ENCODE measurements around the gene ZNF577.
"Not testable (repeated sequence)": the region's sequence is repeated elsewhere in the genome, so short reads cannot be mapped to it uniquely, and the experiment has no call there.

Gene ZNF577

GRCh38 chr19:51887522-51888498, at the start of gene ZNF577:
TSS of gene ZNF577 (minus strand) at chr19:51887951. CDS start at chr19:51880382, 7,569 bp downstream.
- no peak for DNase-seq

DNA sequence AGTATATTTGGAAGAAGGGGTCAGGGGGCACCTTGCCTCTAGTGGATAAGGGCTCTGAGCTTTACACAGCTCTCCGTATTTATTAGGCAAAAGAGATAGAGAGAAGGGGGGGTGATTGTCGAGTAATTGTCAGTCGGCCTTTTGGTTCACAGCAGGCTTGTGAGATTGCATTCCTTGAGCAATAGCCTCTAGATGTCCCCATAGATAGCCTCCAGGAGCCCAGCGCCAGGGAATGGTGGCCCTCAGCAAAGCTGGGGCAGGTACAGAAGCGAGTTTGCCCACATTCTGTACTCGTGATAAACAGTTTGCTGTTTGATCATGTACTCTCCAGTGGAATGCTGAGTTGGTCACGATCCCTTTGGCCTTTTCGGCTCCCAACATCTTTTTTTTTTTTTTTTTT, 44.2 kb upstream of the ZNF577 start:
- DNase-seq, result no peak

- no peak for DNase-seq
These were observed 40.1 kb upstream of the ZNF577 start for GRCh38 chr19:51927859-51928258.

DNA sequence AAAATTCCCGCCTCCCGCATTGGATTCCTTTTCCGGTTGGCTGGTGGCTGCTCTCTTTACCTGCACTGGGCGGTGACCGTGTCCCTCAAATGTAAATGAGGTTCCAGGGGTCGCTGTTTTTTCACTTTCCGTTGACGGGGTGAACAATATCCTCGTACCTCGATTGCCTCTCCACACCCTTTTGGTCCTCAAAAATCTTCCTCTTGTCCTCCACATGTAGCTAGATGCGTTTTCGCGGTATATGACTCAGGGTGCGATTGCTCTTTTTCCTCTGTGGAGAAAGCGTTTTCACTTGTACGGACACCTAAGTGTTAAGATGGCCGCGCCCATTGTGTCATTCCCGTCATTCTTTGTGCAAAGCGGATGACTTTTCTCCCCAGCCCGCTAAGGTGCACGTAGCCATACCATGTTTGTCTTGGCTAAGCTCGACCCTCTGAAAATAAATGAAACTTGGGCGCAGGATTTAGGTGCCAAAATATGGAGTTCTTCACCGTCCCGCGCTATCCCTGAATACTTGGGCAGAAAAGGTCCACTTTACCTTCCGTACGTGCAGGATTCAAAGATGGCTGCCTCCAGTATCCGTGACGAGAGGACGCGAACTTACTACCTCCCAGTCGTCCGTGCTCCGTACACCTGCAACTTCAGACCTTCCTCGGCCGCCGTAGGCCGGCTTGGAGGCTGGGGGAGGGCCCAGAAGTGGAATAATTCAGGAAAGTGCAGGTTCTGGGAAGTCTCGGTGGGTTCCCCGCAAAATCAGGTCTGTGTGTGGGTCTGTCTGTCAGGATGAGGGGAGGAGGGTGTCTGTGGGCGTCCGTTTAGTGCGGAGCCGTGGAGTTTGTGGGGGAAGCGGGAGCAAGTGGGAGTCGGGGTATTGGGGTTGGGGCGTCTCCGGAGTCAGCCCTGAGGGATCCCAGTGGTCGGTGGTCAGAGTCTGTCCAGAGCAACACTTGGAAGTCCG, 39.3 kb upstream of the ZNF577 start, which contains the start of gene ZNF613:
Gene ZNF613 (plus strand): TSS at position 689 of the 958 bp plus-strand sequence. CDS start 8,749 bp downstream, outside the sequence.
- DNase-seq, result peak; percentile 93 to 97 (median 97)

- no peak for DNase-seq
These were observed 38.7 kb upstream of the ZNF577 start for GRCh38 chr19:51926426-51926783.

GRCh38 chr19:51921949-51922348, 34.2 kb upstream of the ZNF577 start:
- no peak for DNase-seq

GRCh38 chr19:51919606-51920005, 31.9 kb upstream of the ZNF577 start:
- no peak for DNase-seq

- no peak for DNase-seq
These were observed 28.4 kb upstream of the ZNF577 start for GRCh38 chr19:51916167-51916566.

DNA sequence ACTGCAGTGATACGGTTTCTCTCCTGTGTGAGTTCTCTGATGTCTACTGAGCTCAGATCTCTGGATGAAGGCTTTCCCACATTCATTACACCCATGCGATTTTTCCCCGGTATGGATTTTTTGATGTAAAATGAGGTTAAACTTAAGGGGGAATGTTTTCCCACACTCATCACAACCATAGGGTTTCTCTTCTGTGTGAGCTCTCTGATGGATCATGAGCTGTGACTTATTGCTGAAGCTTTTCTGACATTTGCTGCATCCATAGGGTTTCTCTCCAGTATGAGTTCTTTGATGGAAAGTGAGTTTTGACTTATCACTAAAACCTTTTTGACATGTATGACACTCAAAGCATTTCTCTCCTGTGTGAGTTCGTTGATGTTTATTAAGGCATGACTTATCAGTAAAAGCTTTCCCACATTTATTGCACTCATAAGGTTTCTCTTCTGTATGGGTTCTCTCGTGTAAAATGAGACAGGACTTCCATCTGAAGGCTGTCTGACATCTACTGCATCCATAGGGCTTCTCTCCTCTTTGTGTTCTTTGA, 27.6 kb upstream of the ZNF577 start:
- DNase-seq, result no peak

DNA sequence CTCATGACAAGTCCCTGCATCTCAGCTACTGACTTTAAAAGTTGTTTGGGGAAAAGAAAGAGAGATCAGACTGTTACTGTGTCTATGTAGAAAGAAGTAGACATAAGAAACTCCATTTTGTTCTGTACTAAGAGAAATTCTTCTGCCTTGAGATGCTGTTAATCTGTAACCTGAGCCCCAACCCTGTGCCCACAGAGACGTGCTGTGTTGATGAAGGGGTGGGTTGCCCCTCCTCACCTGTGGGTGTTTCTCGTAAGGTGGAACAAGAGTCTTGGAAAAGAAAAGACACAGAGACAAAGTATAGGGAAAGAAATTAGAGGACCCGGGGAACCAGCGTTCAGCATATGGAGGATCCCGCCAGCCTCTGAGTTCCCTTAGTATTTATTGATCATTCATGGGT, 20.2 kb upstream of the ZNF577 start:
- not testable (repeated sequence) for DNase-seq

- not testable (repeated sequence) for DNase-seq
These were observed 18.4 kb upstream of the ZNF577 start for GRCh38 chr19:51906108-51906507.

- not testable (repeated sequence) for DNase-seq
These were observed 17.9 kb upstream of the ZNF577 start for GRCh38 chr19:51905639-51906038.

DNA sequence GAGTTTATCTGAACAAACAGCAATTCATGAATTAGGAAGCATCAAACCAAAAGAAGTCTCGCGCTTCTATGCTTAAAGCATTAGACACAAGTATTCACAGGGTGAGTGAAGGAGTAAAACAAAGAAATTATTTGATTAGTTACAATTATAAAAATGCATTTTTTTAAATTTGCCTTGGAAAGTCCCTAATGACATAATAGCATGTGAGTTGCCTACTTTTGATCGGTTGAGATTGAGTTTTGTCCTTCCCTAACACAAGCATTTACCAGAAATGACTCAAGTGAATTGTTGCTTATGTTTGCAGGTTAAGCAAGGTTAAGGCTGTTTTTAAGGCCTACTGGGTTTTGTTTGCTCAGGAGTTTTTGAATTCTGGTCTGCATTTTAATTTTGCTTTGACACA, 17.5 kb upstream of the ZNF577 start:
- no peak for DNase-seq

DNA sequence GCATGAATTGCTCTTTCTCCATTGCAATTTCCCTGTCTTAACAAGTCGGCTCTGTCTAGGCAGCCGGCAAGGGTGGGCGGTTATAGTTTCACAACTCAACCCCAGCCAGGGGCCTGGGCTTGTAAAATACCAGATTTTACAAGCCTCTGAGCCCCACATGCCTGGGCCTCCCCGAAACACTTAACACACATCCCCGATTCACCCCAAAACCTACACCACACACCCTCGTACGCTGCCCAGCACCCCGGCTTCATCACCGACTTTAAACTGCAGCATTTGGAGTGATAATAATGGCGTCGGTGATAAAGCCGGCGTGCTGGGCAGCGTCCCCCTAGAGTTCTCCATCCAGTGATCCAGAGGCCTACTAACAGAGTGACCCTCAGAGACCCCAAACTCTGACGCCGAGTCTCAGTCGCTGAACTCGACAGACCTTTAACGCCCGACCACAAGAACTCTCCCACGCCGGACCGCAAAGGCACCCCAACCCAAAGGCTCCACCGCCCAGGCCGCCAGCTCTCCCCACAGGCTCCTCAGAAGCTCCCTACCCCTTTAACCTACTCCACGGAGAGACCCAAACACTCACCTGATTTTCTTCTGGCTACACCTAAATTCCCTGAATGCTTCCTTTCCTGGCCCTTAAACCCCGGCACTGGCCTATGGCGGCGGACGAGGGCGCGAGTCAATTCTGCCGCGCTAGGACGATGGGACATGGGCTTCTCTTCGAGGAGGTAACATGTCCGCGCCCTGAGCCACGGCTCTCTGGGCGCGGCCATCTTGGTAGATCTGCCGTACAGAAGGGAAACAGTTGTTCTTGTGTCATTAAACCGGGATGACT, 16.8 kb upstream of the ZNF577 start, which contains the start of gene ZNF649:
Gene ZNF649 (minus strand): TSS at position 687 of the 835 bp plus-strand sequence. CDS start 4,910 bp downstream, outside the sequence.
- DNase-seq, result peak; percentile 84 to 91 (median 91)

DNA sequence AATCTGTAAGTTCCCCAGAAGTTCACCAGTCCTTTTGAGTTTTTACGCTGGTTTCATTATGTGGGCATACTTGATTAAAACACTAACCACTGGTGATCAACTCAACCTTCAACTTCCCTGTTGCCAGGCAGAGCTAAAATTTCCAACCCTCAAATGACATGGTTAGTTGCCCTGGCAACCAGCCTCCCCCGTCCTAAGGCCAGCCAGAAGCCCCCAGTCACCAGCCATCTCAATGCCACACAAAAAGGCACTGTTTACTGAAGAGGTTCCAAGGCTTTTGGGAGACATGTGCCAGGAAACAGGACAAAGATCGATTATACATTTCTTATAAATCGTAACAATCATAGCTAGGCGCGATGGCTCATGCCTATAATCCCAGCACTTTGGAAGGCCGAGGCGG, 15.4 kb upstream of the ZNF577 start:
- DNase-seq, result no peak

GRCh38 chr19:51901860-51902259, 14.1 kb upstream of the ZNF577 start:
- DNase-seq, result no peak

GRCh38 chr19:51891193-51891747, 3.5 kb upstream of the ZNF577 start:
- DNase-seq, result no peak

- no peak for DNase-seq
These were observed 2.2 kb upstream of the ZNF577 start for GRCh38 chr19:51889934-51890333.

GRCh38 chr19:51884713-51885112, 3.0 kb downstream of the ZNF577 start:
- DNase-seq, result no peak

DNA sequence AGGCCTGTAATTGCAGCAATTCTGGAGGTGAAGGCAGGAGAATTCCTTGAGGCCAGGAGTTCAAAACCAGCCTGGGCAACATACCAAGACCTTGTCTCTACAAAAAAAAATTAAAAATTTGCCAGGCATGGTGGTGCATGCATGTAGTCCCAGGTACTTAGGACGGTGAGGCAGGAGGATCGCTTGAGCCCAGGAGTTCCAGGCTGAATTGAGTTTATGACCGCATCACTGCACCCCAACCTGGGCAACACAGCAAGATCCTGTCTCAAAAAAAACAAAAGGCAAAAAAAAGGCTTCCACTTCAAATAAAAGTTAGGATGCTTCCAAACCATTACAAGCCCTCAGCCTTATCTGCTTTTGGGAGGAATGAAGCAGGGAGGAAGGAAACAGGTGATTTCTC, 5.2 kb downstream of the ZNF577 start:
- DNase-seq, result no peak

DNA sequence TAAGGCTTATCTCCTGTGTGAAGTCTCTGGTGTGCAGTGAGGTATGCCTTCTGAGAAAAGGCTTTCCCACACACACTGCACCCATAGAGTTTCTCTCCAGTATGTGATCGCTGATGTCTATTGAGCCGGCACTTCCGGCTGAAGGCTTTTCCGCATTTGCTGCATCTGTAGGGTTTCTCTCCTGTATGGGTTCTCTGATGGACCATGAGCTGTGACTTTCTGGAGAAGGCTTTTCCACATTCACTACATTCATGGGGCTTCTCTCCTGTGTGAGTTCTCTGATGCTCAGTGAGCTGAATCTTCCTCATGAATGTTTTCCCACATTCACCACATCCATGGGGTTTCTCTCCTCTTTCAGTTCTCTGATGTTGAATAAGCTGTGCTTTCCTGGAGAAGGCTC, 14.7 kb downstream of the ZNF577 start:
- no peak for DNase-seq
